HG02885 (cell line): ENCODE results near the gene SOWAHC.
A peak's percentile ranks its signal among the peaks of the same experiment; 100 is the strongest.
"Not testable (repeated sequence)": the region's sequence is repeated elsewhere in the genome, so short reads cannot be mapped to it uniquely, and the experiment has no call there.

ENCODE experiments used
- ATAC-seq: cut with Tn5 transposase; IDR thresholded peaks from one replicate; pipeline ENCODE4 v1.9.1; 2021; ENCODE audit warnings: mild to moderate bottlenecking; ENCODE audit not compliant: unreplicated experiment, poor library complexity

The SOWAHC gene

GRCh38 chr2:109614715-109615636 is 812 bp downstream of the SOWAHC start:
- ATAC-seq = no peak

- no peak for ATAC-seq
These were observed 1.5 kb downstream of the SOWAHC start for GRCh38 chr2:109615637-109616144.

GRCh38 chr2:109616184-109616583 is 2.0 kb downstream of the SOWAHC start:
- no peak for ATAC-seq

GRCh38 chr2:109619032-109619615 is 5.0 kb downstream of the SOWAHC start:
- ATAC-seq = no peak

- ATAC-seq = no peak
These were observed 9.1 kb downstream of the SOWAHC start for GRCh38 chr2:109623297-109623696.

- no peak for ATAC-seq
These were observed 9.8 kb downstream of the SOWAHC start for GRCh38 chr2:109623923-109624322.

- ATAC-seq = no peak
These were observed 10.2 kb downstream of the SOWAHC start for GRCh38 chr2:109624339-109624738.

GRCh38 chr2:109628321-109628720 is 14.2 kb downstream of the SOWAHC start:
- not testable (repeated sequence) for ATAC-seq

GRCh38 chr2:109629867-109630266 is 15.7 kb downstream of the SOWAHC start:
- no peak for ATAC-seq

GRCh38 chr2:109630441-109631430 is 16.6 kb downstream of the SOWAHC start:
- no peak for ATAC-seq

GRCh38 chr2:109631741-109632140 is 17.6 kb downstream of the SOWAHC start:
- ATAC-seq = no peak

GRCh38 chr2:109632158-109632789 is 18.1 kb downstream of the SOWAHC start:
- ATAC-seq = no peak

- no peak for ATAC-seq
These were observed 19.3 kb downstream of the SOWAHC start for GRCh38 chr2:109633284-109633961.

- ATAC-seq = no peak
These were observed 21.5 kb downstream of the SOWAHC start for GRCh38 chr2:109635426-109636304.

- ATAC-seq = no peak
These were observed 22.2 kb downstream of the SOWAHC start for GRCh38 chr2:109636317-109636716.

GRCh38 chr2:109637749-109638570 is 23.8 kb downstream of the SOWAHC start:
- ATAC-seq = peak; percentile 84

GRCh38 chr2:109638795-109639194 is 24.6 kb downstream of the SOWAHC start:
- ATAC-seq = no peak
